ENCODE data around the gene LIM2. TPM values are rescaled to one million over a fixed set of nuclear protein-coding genes. Genes with fewer than 3 reads are reported as not detected.

Gene LIM2
- total RNA-seq, 4 donors from 2014 or later = not detected

DNA sequence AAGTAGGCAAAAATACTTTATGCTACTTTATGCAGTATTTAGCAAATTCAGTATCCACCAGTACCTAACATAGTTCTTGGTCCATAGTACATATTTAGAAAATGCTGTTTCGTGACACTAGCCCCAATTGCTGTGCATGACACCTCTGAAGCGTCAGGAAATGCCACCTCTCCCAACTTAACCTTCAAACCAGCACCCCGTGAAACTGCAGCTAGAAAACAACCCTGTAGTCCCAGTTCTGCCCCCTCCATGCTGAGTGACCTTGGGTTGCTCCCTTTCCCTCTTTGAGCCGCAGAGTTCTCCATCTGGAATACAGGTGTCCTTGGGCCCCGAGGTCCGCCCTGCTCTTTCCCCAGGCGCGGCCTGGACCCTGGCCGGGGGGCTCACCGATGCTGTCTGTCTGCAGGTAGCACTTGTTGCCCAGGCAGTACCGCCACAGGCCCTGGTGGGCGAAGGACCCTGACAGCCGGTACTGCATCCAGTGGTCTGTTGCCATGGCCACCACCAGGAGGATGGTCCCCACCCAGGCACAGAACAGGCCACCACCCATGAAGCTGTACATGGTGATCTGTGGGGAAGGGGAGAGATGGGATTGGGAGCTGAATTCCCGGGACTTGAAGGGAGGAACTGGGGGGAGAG lies 773 bp downstream of the LIM2 start:
- TF ChIP-seq CTCF (IDR thresholded peaks at IDR 0.05) (no peak), POLR2A (IDR thresholded peaks at IDR 0.05) (no peak)
- intact Hi-C loops (cut with DNase I) = no loop called here
- H3K36me3 ChIP-seq = no peaks in the 10 kb centered on the region
- H3K27ac ChIP-seq = no peak overlapping the region
- no peak overlapping the region for H3K4me3 ChIP-seq (replicated peaks in 1 of 3)
- DNase-seq = no peak
- no peaks in the 10 kb centered on the region for H3K9me3 ChIP-seq
- 87 to 89% methylated on average over 9 to 14 of the region's 14 CpGs for WGBS, 2 donors
- no peaks in the 10 kb centered on the region for H3K27me3 ChIP-seq
- H3K4me1 ChIP-seq = no peaks in the 10 kb centered on the region

DNA sequence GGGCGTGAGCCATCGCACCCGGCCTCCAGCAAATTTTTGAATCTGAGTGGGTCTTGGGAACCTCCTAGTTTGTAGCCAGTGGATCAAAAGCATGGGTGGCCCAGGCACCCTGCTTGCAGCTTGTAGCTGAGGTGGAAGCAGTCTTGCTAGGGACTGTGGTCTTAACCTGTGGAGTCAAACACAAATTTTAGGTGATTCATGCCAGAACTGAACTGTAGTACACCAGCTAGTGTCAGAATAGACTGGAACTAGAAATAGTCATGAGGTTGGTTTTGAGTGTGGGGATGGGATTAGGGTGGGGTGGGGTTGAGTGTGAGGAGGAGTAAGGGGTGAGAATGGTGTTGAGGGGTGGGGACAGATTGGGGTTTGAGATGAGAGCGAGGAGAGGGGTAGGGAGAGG lies 5.8 kb downstream of the LIM2 start:
- Histone ChIP-seq H3K4me1 (no peaks in the 10 kb centered on the region), H3K36me3 (no peaks in the 10 kb centered on the region), H3K4me3 (replicated peaks in 1 of 3) (no peak overlapping the region), H3K9me3 (no peaks in the 10 kb centered on the region), H3K27me3 (no peaks in the 10 kb centered on the region), H3K27ac (no peak overlapping the region)
- intact Hi-C loops (cut with DNase I) = no loop called here
- WGBS, 2 donors = 95 to 99% methylated on average over 4 of the region's 4 CpGs
- TF ChIP-seq POLR2A (IDR thresholded peaks at IDR 0.05) (no peak), CTCF (IDR thresholded peaks at IDR 0.05) (no peak)
- DNase-seq = no peak

- WGBS, 2 donors = 89 to 95% methylated on average over 9 of the region's 9 CpGs
- Histone ChIP-seq H3K4me3 (replicated peaks in 1 of 3) (no peak overlapping the region), H3K27me3 (no peaks in the 10 kb centered on the region), H3K27ac (no peak overlapping the region), H3K9me3 (no peaks in the 10 kb centered on the region), H3K4me1 (no peaks in the 10 kb centered on the region), H3K36me3 (no peaks in the 10 kb centered on the region)
- DNase-seq = no peak
- TF ChIP-seq POLR2A (IDR thresholded peaks at IDR 0.05) = no peak
- no peak for TF ChIP-seq CTCF (IDR thresholded peaks at IDR 0.05)
- intact Hi-C loops (cut with DNase I) = no loop called here
These were observed 7.4 kb downstream of the LIM2 start for GRCh38 chr19:51380379-51380778.

GRCh38 chr19:51377422-51377821 lies 10.4 kb downstream of the LIM2 start:
- intact Hi-C loops (cut with DNase I) = no loop called here
- H3K9me3 ChIP-seq = no peaks in the 10 kb centered on the region
- TF ChIP-seq POLR2A (IDR thresholded peaks at IDR 0.05) = no peak
- TF ChIP-seq CTCF (IDR thresholded peaks at IDR 0.05) = no peak
- no peaks in the 10 kb centered on the region for H3K27me3 ChIP-seq
- H3K4me3 ChIP-seq (replicated peaks in 1 of 3) = no peak overlapping the region
- H3K4me1 ChIP-seq = no peaks in the 10 kb centered on the region
- H3K27ac ChIP-seq = no peak overlapping the region
- 87 to 100% methylated on average over 2 of the region's 2 CpGs for WGBS, 2 donors
- DNase-seq = no peak
- no peaks in the 10 kb centered on the region for H3K36me3 ChIP-seq

GRCh38 chr19:51375504-51376221 lies 12.1 kb downstream of the LIM2 start:
- TF ChIP-seq CTCF (IDR thresholded peaks at IDR 0.05) (no peak), POLR2A (IDR thresholded peaks at IDR 0.05) (no peak)
- intact Hi-C loops (cut with DNase I) = no loop called here
- Histone ChIP-seq H3K27me3 (no peaks in the 10 kb centered on the region), H3K36me3 (no peaks in the 10 kb centered on the region), H3K4me3 (replicated peaks in 1 of 3) (no peak overlapping the region), H3K4me1 (no peaks in the 10 kb centered on the region), H3K27ac (no peak overlapping the region), H3K9me3 (no peaks in the 10 kb centered on the region)
- 74 to 76% methylated on average over 9 to 11 of the region's 11 CpGs for WGBS, 2 donors
- DNase-seq = no peak

Data from thyroid gland (tissue), 4 donors.